GM18511 (cell line): ENCODE results near the gene HOXD12.

Experiments used
- ATAC-seq: cut with Tn5 transposase; IDR thresholded peaks from one replicate; pipeline ENCODE4 v1.9.1; 2021; ENCODE audit warnings: mild to moderate bottlenecking, moderate library complexity; ENCODE audit not compliant: unreplicated experiment

The HOXD12 gene

GRCh38 chr2:176080540-176081375 lies 18.8 kb upstream of the HOXD12 start:
- ATAC-seq, result no peak

GRCh38 chr2:176081376-176081836 lies 18.2 kb upstream of the HOXD12 start:
- no peak for ATAC-seq

- no peak for ATAC-seq
Measured at GRCh38 chr2:176081837-176082524, 17.6 kb upstream of the HOXD12 start.

- ATAC-seq, result no peak
Measured at GRCh38 chr2:176082525-176082823, 17.1 kb upstream of the HOXD12 start.

GRCh38 chr2:176082824-176083751 lies 16.5 kb upstream of the HOXD12 start:
- ATAC-seq, result no peak

GRCh38 chr2:176083796-176084261 lies 15.8 kb upstream of the HOXD12 start, which contains the start of gene EVX2:
TSS of gene EVX2 (minus strand) at chr2:176083962. CDS start at chr2:176083776, 186 bp downstream.
- ATAC-seq, result no peak

GRCh38 chr2:176084611-176085119 lies 14.9 kb upstream of the HOXD12 start:
- no peak for ATAC-seq

GRCh38 chr2:176085120-176085788 lies 14.3 kb upstream of the HOXD12 start:
- no peak for ATAC-seq

- ATAC-seq, result no peak
Measured at GRCh38 chr2:176085861-176086771, 13.5 kb upstream of the HOXD12 start.

GRCh38 chr2:176087330-176088047 lies 12.1 kb upstream of the HOXD12 start:
- no peak for ATAC-seq

GRCh38 chr2:176088048-176088936 lies 11.3 kb upstream of the HOXD12 start:
- ATAC-seq, result no peak

- no peak for ATAC-seq
Measured at GRCh38 chr2:176088937-176089842, 10.4 kb upstream of the HOXD12 start.

- no peak for ATAC-seq
Measured at GRCh38 chr2:176089843-176090395, 9.7 kb upstream of the HOXD12 start.

GRCh38 chr2:176090862-176091261 lies 8.7 kb upstream of the HOXD12 start:
- no peak for ATAC-seq

- ATAC-seq, result no peak
Measured at GRCh38 chr2:176091329-176092258, 8.0 kb upstream of the HOXD12 start.
